ENCODE data around the gene KSR2.

Gene KSR2

GRCh38 chr12:117850048-117850447 lies 118.7 kb downstream of the KSR2 start:
- no peaks in the 10 kb centered on the region for H3K36me3 ChIP-seq (ENCODE audit: insufficient read depth, low read length)
- H3K27ac ChIP-seq (ENCODE audit: low read depth, low read length, poor library complexity, severe bottlenecking) = no peak overlapping the region
- H3K9ac ChIP-seq (ENCODE audit: low read length) = no peak overlapping the region
- peaks cover 6% of the 10 kb centered on the region; the same call in 1 of the 2 replicates for H3K9me3 ChIP-seq (ENCODE audit: low read length)
- no peak overlapping the region for H2AFZ ChIP-seq (ENCODE audit: low read length)
- no peaks in the 10 kb centered on the region for H3K4me1 ChIP-seq (ENCODE audit: insufficient read depth, low read length, severe bottlenecking)
- no peaks in the 10 kb centered on the region for H4K20me1 ChIP-seq (ENCODE audit: insufficient read depth, low read length)
- no peaks in the 10 kb centered on the region for H3K27me3 ChIP-seq (ENCODE audit: insufficient read depth, low read length)
- H3K4me3 ChIP-seq (ENCODE audit: low read depth, low read length, poor library complexity, severe bottlenecking) = no peak overlapping the region
- no peaks in the 10 kb centered on the region for H3F3A ChIP-seq (ENCODE audit: insufficient read depth, low read length)
- peak; percentile 85 for TF ChIP-seq CTCF (IDR thresholded peaks at IDR 0.05; ENCODE audit: low read length)
- TF ChIP-seq EZH2 (IDR thresholded peaks at IDR 0.05; ENCODE audit: borderline replicate concordance, low read length) = no peak
- H3K4me2 ChIP-seq (ENCODE audit: low read length) = no peak overlapping the region
- no peaks in the 10 kb centered on the region for H3K79me2 ChIP-seq (ENCODE audit: insufficient read depth, low read length)
- H3K9me2 ChIP-seq (ENCODE audit: low read depth, low read length) = no peaks in the 10 kb centered on the region

DNA sequence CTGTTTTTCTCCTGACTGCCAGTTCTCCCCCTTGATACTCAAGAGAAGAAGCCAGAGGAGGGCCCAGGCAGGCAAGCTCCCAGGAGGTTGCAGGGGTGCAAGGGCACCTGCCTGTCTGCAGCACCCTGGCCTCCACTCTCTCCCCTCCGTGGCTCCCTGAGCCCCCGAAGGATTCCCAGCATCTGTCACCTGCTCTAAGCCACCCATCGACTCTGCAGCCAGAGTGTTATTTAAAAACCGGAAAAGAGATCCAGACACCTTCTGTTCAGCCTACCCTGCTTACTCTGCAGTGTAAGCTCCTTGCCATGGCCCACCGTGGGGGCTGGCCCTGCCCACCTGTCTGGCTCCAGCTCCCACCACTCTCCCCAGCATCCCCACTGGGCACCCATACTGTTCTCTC lies 121.4 kb downstream of the KSR2 start:
- no peaks in the 10 kb centered on the region for H3K4me1 ChIP-seq (ENCODE audit: insufficient read depth, low read length, severe bottlenecking)
- H3K4me3 ChIP-seq (ENCODE audit: low read depth, low read length, poor library complexity, severe bottlenecking) = no peak overlapping the region
- no peak overlapping the region for H2AFZ ChIP-seq (ENCODE audit: low read length)
- no peak overlapping the region for H3K9ac ChIP-seq (ENCODE audit: low read length)
- no peak for TF ChIP-seq CTCF (IDR thresholded peaks at IDR 0.05; ENCODE audit: low read length)
- TF ChIP-seq EZH2 (IDR thresholded peaks at IDR 0.05; ENCODE audit: borderline replicate concordance, low read length) = no peak
- H3K36me3 ChIP-seq (ENCODE audit: insufficient read depth, low read length) = no peaks in the 10 kb centered on the region; the same call in 1 of the 2 replicates
- no peak overlapping the region for H3K27ac ChIP-seq (ENCODE audit: low read depth, low read length, poor library complexity, severe bottlenecking)
- H3K9me2 ChIP-seq (ENCODE audit: low read depth, low read length) = no peaks in the 10 kb centered on the region
- no peaks in the 10 kb centered on the region for H3F3A ChIP-seq (ENCODE audit: insufficient read depth, low read length)
- H3K79me2 ChIP-seq (ENCODE audit: insufficient read depth, low read length) = no peaks in the 10 kb centered on the region
- no peaks in the 10 kb centered on the region for H3K27me3 ChIP-seq (ENCODE audit: insufficient read depth, low read length)
- 0 out of 2 replicates have a peak, but pooled peaks cover 2% of the 10 kb centered on the region for H3K9me3 ChIP-seq (ENCODE audit: low read length)
- no peaks in the 10 kb centered on the region for H4K20me1 ChIP-seq (ENCODE audit: insufficient read depth, low read length)
- H3K4me2 ChIP-seq (ENCODE audit: low read length) = no peak overlapping the region

- Histone ChIP-seq H3F3A (ENCODE audit: insufficient read depth, low read length) (no peaks in the 10 kb centered on the region), H3K4me2 (ENCODE audit: low read length) (no peak overlapping the region), H3K36me3 (ENCODE audit: insufficient read depth, low read length) (no peaks in the 10 kb centered on the region; the same call in 1 of the 2 replicates), H3K9me2 (ENCODE audit: low read depth, low read length) (no peaks in the 10 kb centered on the region), H3K4me3 (ENCODE audit: low read depth, low read length, poor library complexity, severe bottlenecking) (no peak overlapping the region), H3K27me3 (ENCODE audit: insufficient read depth, low read length) (no peaks in the 10 kb centered on the region), H2AFZ (ENCODE audit: low read length) (no peak overlapping the region), H3K79me2 (ENCODE audit: insufficient read depth, low read length) (no peaks in the 10 kb centered on the region), H3K27ac (ENCODE audit: low read depth, low read length, poor library complexity, severe bottlenecking) (no peak overlapping the region), H3K9me3 (ENCODE audit: low read length) (0 out of 2 replicates have a peak, but pooled peaks cover 2% of the 10 kb centered on the region), H4K20me1 (ENCODE audit: insufficient read depth, low read length) (no peaks in the 10 kb centered on the region), H3K9ac (ENCODE audit: low read length) (no peak overlapping the region), H3K4me1 (ENCODE audit: insufficient read depth, low read length, severe bottlenecking) (no peaks in the 10 kb centered on the region)
- TF ChIP-seq EZH2 (IDR thresholded peaks at IDR 0.05; ENCODE audit: borderline replicate concordance, low read length) (no peak), CTCF (IDR thresholded peaks at IDR 0.05; ENCODE audit: low read length) (no peak)
Measured at GRCh38 chr12:117845271-117845904, 123.4 kb downstream of the KSR2 start.
